GM12874 (cell line): ENCODE measurements around the gene ALDH4A1.

Source experiments
- TF ChIP-seq, protein P1 (sequence below): IDR thresholded peaks from 2 replicates; pipeline ENCODE4 v1.5.1; 2011; ENCODE audit warnings: low read depth, mild to moderate bottlenecking, control low read depth, low read length, moderate library complexity; ENCODE audit not compliant: insufficient read depth

Gene ALDH4A1

DNA sequence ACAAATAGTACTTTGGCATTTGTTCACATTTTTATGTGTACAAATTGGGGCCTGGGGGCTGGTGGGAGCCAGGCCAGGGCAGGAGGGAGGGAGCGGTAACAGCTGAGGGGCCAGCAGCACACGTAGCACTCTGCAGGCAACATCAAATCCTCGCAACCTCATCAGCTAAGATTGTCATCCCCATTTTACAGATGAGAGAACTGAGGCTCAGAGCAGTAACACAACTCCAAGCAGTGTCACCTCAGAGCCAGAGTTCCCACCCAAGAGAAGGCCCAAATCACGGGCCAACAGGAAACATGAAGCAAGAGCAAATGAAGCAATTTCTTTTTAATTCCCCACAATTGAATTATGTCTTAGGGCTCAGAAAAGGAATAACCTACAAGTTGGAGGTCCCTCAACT, 40.0 kb upstream of the ALDH4A1 start:
- TF ChIP-seq, protein P1, sequence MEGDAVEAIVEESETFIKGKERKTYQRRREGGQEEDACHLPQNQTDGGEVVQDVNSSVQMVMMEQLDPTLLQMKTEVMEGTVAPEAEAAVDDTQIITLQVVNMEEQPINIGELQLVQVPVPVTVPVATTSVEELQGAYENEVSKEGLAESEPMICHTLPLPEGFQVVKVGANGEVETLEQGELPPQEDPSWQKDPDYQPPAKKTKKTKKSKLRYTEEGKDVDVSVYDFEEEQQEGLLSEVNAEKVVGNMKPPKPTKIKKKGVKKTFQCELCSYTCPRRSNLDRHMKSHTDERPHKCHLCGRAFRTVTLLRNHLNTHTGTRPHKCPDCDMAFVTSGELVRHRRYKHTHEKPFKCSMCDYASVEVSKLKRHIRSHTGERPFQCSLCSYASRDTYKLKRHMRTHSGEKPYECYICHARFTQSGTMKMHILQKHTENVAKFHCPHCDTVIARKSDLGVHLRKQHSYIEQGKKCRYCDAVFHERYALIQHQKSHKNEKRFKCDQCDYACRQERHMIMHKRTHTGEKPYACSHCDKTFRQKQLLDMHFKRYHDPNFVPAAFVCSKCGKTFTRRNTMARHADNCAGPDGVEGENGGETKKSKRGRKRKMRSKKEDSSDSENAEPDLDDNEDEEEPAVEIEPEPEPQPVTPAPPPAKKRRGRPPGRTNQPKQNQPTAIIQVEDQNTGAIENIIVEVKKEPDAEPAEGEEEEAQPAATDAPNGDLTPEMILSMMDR: no peak

DNA sequence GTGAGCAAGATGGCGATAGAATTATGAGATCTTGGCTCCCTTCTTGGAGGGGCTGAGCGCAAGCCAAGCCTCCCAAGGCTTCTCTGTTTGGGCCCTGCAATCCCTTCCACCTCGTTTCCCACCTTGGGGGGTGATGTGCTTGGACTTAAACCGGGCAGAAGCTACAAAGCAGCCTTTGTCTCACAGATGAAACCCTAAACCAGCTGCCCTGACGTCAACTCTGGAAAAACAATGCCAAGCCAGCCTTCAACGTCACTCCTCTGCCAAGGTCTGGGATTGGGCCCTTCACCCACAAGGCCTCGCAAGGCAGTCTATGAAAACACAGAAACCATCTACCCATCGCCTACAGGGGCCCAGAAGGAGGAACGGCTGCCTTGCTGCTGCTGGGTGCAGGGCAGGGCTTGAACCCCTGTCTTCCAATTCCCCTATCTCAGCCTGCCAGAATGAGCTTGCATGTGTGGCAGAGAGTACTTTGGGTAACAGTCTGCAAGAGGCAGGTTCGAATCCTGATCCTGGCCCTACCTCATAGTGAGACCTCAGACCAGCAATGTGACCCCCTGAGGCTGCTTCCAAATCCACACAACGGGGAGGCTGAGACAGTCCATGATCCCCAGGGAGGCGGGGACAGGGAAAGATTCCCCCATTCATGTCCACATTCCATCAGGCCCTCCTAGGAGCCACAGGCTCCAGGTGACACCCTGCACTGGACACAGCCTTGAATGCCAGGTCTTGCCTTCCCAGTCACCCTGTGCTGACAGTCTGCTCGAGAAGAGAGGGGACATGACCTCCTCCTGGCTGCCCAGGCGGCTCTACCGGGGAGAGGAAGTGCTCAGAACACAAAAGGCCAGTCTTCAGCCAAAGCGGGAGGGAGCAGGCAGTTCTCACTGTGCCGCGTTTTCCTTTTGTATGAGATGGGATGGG, 39.1 kb upstream of the ALDH4A1 start:
- TF ChIP-seq, protein P1: no peak

DNA sequence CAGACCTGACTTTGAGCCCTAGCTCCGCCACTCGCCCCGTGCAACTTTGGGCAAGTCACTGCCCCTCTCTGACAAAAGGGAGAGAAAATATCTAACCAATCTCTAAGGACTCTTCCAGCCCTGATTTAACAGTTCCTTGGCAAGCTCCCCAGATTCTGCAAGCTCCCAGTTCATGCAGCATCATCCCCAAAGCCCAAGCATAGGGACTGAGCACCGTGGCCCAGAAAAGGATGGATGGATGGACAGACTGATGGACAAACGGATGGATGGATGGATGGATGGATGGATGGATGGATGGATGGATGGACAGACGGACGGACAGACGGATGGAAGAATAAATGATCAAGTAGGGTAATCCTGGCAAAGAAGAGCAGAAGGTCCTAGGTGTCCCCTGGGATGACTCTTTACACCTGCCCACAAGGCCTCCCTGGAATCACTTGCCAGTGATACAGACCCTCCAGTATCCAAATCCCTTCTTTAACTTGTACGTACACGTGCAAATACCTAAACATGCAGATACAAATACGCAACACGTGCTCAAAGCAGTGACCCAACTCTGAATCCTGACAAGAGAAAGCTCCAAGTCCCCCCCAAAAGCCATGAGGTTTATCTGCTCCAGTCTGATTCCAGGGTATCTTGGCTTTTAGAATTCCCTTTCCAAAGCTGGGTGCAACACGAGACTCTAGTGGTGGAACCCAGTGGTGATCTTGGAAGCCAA, 38.1 kb upstream of the ALDH4A1 start:
- TF ChIP-seq, protein P1: no peak

DNA sequence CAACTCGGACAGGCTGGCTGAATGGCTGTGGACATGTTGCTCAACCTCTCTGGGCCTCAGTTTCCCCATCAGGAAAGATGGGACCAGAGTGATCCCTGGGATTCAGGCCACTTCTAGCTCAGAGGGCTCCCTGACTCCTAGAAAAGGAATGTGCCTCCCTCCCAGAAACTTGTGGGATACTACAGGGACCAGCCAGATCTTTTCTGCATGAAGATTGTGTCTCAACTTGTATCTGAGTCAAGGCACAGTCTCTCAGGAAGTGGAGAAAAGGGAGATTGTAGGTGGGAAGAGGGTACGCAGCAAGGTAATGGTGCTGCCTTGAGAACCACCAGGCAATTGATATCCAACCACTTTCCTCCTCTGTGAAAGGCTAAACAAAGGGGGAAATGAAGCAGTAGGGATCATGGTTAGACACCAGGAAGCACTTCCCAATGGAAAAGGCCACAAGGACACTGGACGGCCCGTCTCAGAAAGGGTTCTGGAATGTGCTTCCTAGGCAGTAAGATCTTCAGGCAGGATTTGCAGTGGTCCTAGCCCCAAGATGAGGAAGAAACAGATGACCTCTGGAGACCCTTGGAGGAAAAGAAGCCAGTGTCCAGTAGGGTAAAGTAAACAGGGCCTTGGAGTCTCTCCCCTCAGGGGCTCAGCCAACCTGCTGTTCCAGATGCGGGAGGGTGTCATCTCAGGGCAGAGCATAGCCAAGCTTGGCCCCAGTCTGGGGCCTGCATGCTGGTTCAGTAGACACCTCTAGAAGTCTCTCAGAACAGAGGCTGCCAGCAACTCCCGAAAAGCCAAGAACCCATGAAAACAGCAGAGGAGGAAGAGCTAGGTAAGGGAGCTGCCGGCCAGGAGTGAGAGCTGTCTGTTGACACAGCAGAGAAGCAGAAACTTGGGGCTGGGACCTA, 37.3 kb upstream of the ALDH4A1 start:
- TF ChIP-seq, protein P1: no peak

DNA sequence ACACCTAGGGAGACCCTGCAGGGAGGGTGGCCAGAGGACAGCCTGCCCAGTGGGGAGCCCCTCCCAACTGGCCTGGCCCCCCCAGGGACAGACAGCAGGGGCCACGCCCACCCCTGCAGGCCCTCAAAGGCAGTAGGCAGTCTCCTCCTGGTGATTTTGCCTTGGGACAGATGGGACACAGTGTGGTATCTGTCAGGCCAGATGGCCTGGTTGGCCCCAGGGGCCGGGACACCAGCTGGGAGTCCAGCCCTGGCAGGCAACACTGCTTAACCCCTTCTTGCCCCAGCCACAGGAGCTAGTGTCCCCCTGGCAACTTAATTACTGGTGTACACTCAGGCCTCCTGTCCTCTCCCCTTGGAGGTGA, 36.3 kb upstream of the ALDH4A1 start:
- TF ChIP-seq, protein P1: no peak

DNA sequence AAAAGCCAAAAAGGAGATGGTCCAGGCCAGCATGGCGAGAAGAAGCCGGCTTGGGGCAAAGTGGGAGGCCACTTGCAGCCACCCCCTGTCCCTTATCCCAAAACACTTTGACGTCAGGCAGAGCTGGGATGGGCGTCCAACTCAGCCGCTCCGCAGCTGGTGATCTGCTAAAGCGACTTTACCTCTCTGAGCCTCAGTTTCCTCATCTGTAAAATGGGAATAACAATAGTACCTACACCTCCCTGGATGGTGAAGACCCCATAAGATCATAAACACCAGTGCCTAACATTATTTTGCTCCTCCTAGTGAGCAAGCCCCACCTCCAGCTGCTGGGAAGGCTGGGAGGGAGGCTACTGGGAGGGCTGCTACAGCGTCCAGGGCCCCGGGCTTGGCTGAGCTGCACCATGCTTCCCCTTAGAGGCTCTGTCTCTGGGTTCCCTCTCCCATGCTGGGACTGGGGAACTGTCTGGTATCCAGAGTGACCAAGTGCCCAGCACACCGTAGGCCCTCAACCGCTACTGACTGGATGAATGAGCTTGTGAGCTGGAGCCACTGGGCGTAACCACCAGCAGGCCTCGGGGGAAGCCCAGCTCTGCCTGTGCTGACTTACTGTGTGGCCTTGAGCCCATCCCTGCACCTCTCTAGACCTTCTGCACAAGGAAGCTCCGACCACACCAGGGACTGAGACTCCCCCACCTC, 35.8 kb upstream of the ALDH4A1 start:
- TF ChIP-seq, protein P1: no peak

DNA sequence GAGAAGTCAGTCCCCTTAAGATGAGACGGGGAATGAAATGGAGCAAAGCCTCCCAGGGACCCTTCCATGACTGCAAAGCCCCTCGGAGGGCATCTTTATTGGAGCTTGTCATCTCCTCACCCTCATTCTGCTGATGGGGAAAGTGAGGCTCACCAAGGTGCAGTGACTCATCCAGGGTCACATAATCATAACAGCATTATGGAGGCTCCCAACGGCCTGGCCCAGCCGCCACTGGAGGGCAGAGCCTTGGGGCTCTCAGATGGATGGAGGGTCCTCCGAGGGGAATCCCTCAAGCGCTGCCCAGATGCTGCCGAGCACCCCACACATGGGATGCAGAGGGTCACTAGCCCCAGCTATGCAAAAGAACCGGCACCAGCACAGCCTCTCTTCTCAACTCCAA, 35.2 kb upstream of the ALDH4A1 start:
- TF ChIP-seq, protein P1: no peak
